GM12878 (cell line): ENCODE measurements around the gene PKD1L1. TPM values are rescaled to one million over a fixed set of nuclear protein-coding genes. Genes with fewer than 3 reads are reported as not detected.

Experiments
- ATAC-seq: fragments of 200-7000 bp; cut with Tn5 transposase; 3 replicates; pipeline ENCODE4 v1.9.1; 2020; ENCODE audit warnings: mild to moderate bottlenecking, moderate library complexity
- BruUV-seq: library from RNA; stranded (reverse); fragments of 400-500 nt; replicated peaks from 2 replicates; lab custom pipeline; 2021; lab: Mats Ljungman, UMichigan
- CTCF ChIA-PET: fragments of 300-600 bp; sonication (Branson Sonifier 250); formaldehyde crosslinking; extraction: SDS; loops from one replicate; lab custom pipeline; 2021; ENCODE audit warnings: inconsistent platforms; lab: Yijun Ruan, JAX
- POLR2A ChIA-PET: fragments of 350-600 bp; formaldehyde crosslinking; extraction: SDS; loops from one replicate; lab custom pipeline; 2021; ENCODE audit warnings: inconsistent platforms; lab: Charles Lee
- RAD21 ChIA-PET: fragments of 300-600 bp; sonication (Branson Sonifier 250); formaldehyde crosslinking; loops from one replicate; lab custom pipeline; 2023; ENCODE audit warnings: antibody characterized with exemption; ENCODE audit not compliant: unreplicated experiment; lab: Charles Lee
- SMC1A ChIA-PET: fragments of 300-600 bp; sonication (Branson Sonifier 250); formaldehyde crosslinking; loops from one replicate; lab custom pipeline; 2023; ENCODE audit not compliant: unreplicated experiment, uncharacterized antibody; lab: Charles Lee
- DNase-seq: peaks from one replicate; pipeline ENCODE4 v3.0.0-alpha.2; 2011; ENCODE audit warnings: low read depth, low spot score
- FAIRE-seq: peaks from 3 replicates; lab custom pipeline; 2011; peaks lifted over from hg19 to GRCh38; lab: Jason Lieb, UNC
- H2AFZ ChIP-seq: 2 replicates; pipeline ENCODE4 v1.6.0; 2011; ENCODE audit warnings: low read depth, low read length, control low read depth; ENCODE audit not compliant: control insufficient read depth
- H3K27ac ChIP-seq: 2 replicates; pipeline ENCODE4 v1.5.1; 2011; ENCODE audit warnings: control low read depth; ENCODE audit not compliant: control insufficient read depth, insufficient read depth
- H3K27me3 ChIP-seq, 2 experiments: replicated peaks in 1 of 2; 2 replicates each; pipeline versions ENCODE4 v1.6.0 to v1.6.1; 2011; ENCODE audit warnings: low read length in 1 of 2; ENCODE audit not compliant: control insufficient read depth in 2 of 2, insufficient read depth in 2 of 2
- H3K36me3 ChIP-seq, 2 experiments: 2 replicates each; pipeline ENCODE4 v1.5.1; 2011; ENCODE audit warnings: low read length in 1 of 2; ENCODE audit not compliant: control insufficient read depth in 2 of 2, insufficient read depth in 2 of 2
- H3K4me1 ChIP-seq: 2 replicates; pipeline ENCODE4 v1.6.1; 2011; ENCODE audit warnings: mild to moderate bottlenecking, low read length, moderate library complexity, mixed read lengths; ENCODE audit not compliant: control insufficient read depth, insufficient read depth
- H3K4me2 ChIP-seq: 2 replicates; pipeline ENCODE4 v1.6.0; 2011; ENCODE audit warnings: control low read depth; ENCODE audit not compliant: control insufficient read depth, insufficient read depth
- H3K4me3 ChIP-seq: fragments of 200-600 bp; sonication (generic); 2 replicates; pipeline ENCODE4 v1.5.1; 2016
- H3K79me2 ChIP-seq: 2 replicates; pipeline ENCODE4 v1.6.0; 2011; ENCODE audit warnings: low read length; ENCODE audit not compliant: control insufficient read depth, insufficient read depth
- H3K9ac ChIP-seq: 2 replicates; pipeline ENCODE4 v1.8.0; 2011; ENCODE audit warnings: low read length, control low read depth, mixed read lengths; ENCODE audit not compliant: control insufficient read depth, insufficient read depth
- H3K9me3 ChIP-seq: replicated peaks from 3 replicates; pipeline ENCODE4 v1.5.1; 2011; ENCODE audit warnings: mild to moderate bottlenecking, low read length; ENCODE audit not compliant: control insufficient read depth, insufficient read depth
- H4K20me1 ChIP-seq: 2 replicates; pipeline ENCODE4 v1.6.0; 2011; ENCODE audit not compliant: control insufficient read depth, insufficient read depth
- BACH1 ChIP-seq: fragments of 450-650 bp; IDR thresholded peaks from 2 replicates; pipeline ENCODE4 v1.6.1; 2017; ENCODE audit warnings: mild to moderate bottlenecking, borderline replicate concordance
- CEBPB ChIP-seq, 2 experiments: fragments of 150-350 bp in 1 of 2; IDR thresholded peaks; 2 replicates each; pipeline ENCODE4 v1.6.1; 2012 to 2014; ENCODE audit warnings: low read depth in 2 of 2, low read length in 2 of 2, borderline replicate concordance in 1 of 2, inconsistent platforms in 1 of 2
- CHD1 ChIP-seq: IDR thresholded peaks from 2 replicates; pipeline ENCODE4 v1.6.1; 2012; ENCODE audit warnings: low read depth, low read length, improper control_type of control experiment
- EED ChIP-seq: sonication (generic); IDR thresholded peaks from 2 replicates; pipeline ENCODE4 v1.6.1; 2016; ENCODE audit warnings: antibody characterized with exemption, low read depth
- EGR1 ChIP-seq, 2 experiments: IDR thresholded peaks; 1 replicate in 1 of 2; 2 replicates in 1 of 2; pipeline ENCODE4 v1.6.1; 2011 to 2012; ENCODE audit warnings: low read depth in 2 of 2, low read length in 2 of 2, borderline replicate concordance in 1 of 2, mild to moderate bottlenecking in 1 of 2, moderate library complexity in 1 of 2
- ESRRA ChIP-seq: IDR thresholded peaks from 2 replicates; pipeline ENCODE4 v1.6.1; 2012; ENCODE audit warnings: mild to moderate bottlenecking, low read length, improper control_type of control experiment
- MXI1 ChIP-seq: fragments of 150-350 bp; IDR thresholded peaks from 2 replicates; pipeline ENCODE4 v1.6.1; 2011; ENCODE audit warnings: low read depth, mild to moderate bottlenecking, inconsistent platforms, low read length, improper control_type of control experiment
- MYB ChIP-seq: fragments of 150-350 bp; IDR thresholded peaks from 2 replicates; pipeline ENCODE4 v1.6.1; 2014; ENCODE audit warnings: mild to moderate bottlenecking, low read depth, low read length, borderline replicate concordance
- NFIC ChIP-seq: IDR thresholded peaks from 2 replicates; pipeline ENCODE4 v1.6.1; 2012; ENCODE audit warnings: low read depth, mild to moderate bottlenecking, inconsistent platforms, low read length, moderate library complexity
- NR2C1 ChIP-seq: fragments of 450-650 bp; IDR thresholded peaks from 2 replicates; pipeline ENCODE4 v1.6.1; 2017; ENCODE audit warnings: antibody characterized with exemption, mild to moderate bottlenecking, moderate library complexity
- RB1 ChIP-seq: fragments of 450-650 bp; formaldehyde crosslinking; IDR thresholded peaks from 2 replicates; pipeline ENCODE4 v1.6.1; 2017; ENCODE audit warnings: mild to moderate bottlenecking, borderline replicate concordance
- STAT3 ChIP-seq: IDR thresholded peaks from 2 replicates; pipeline ENCODE4 v1.6.1; 2011; ENCODE audit warnings: low read depth, low read length, improper control_type of control experiment
- TARDBP ChIP-seq: IDR thresholded peaks from 2 replicates; pipeline ENCODE4 v1.6.1; 2016; ENCODE audit warnings: borderline replicate concordance
- TCF12 ChIP-seq: IDR thresholded peaks from 2 replicates; pipeline ENCODE4 v1.6.1; 2011; ENCODE audit warnings: low read depth, mild to moderate bottlenecking, low read length
- YY1 ChIP-seq: IDR thresholded peaks from 2 replicates; pipeline ENCODE4 v1.6.1; 2011; ENCODE audit warnings: low read depth, mild to moderate bottlenecking, low read length
- ZNF384 ChIP-seq: IDR thresholded peaks from 2 replicates; pipeline ENCODE4 v1.6.1; 2012; ENCODE audit warnings: low read depth, mild to moderate bottlenecking, low read length, improper control_type of control experiment, borderline replicate concordance
- WGBS: methylation state at CpG from one replicate; pipeline ENCODE4 v1.1.6; 2016; ENCODE audit warnings: low lambda C conversion rate; ENCODE audit not compliant: insufficient replicate concordance, insufficient coverage; ENCODE audit errors: missing lambda C conversion rate; 5-methylcytosine and 5-hydroxymethylcytosine counted together
- in situ Hi-C: fragments of 300-500 bp; cut with MboI; formaldehyde crosslinking; loops from 9 replicates; pipeline ENCODE4 v1.14.3; 2018; ENCODE audit warnings: mixed read lengths
- intact Hi-C: fragments of 100-400 bp; cut with micrococcal nuclease; formaldehyde crosslinking; loops from one replicate; pipeline ENCODE4 v1.14.2; 2022; ENCODE audit not compliant: unreplicated experiment
- polyA plus RNA-seq, 11 experiments: library from polyadenylated mRNA; depleted of rRNA in 4 of 11; unstranded in 6 of 11; stranded (reverse) in 5 of 11; fragments of >200 nt; fragmentation: Nextera tagmentation in 4 of 11; fragmentation: Illumina TruSeq in 1 of 11; extraction: Ambion mirVana in 4 of 11; extraction: Trizol in 1 of 11; gene quantifications; 1 replicate in 1 of 11; 2 replicates in 10 of 11; pipeline versions ENCODE4 v1.2.1 to v1.2.3, GENCODE V29; 2011 to 2016; ENCODE audit warnings: inconsistent platforms in 2 of 11, missing spikeins in 2 of 11, low read depth in 1 of 11
- total RNA-seq, 4 experiments: library from RNA; depleted of rRNA in 3 of 4; stranded (reverse); fragments of >200 nt in 3 of 4; fragmentation: Illumina TruSeq in 1 of 4; extraction: Trizol in 1 of 4; gene quantifications; 2 replicates each; pipeline versions ENCODE4 v1.2.1 to v1.2.3, GENCODE V29; 2013 to 2021
- TF ChIP-seq, protein P1 (sequence below): fragments of 150-350 bp; IDR thresholded peaks from 2 replicates; pipeline ENCODE4 v1.6.1; 2016; ENCODE audit warnings: low read depth, low read length
- TF ChIP-seq, protein P2 (sequence below), 3 experiments: IDR thresholded peaks in 2 of 3; conservative IDR thresholded peaks in 1 of 3; 2 replicates each; pipeline ENCODE4 v1.5.1; 2011; ENCODE audit warnings: low read depth in 3 of 3, low read length in 3 of 3, mild to moderate bottlenecking in 3 of 3, control low read depth in 2 of 3, moderate library complexity in 2 of 3, inconsistent platforms in 1 of 3, mixed read lengths in 1 of 3; ENCODE audit not compliant: control insufficient read depth in 2 of 3, insufficient read depth in 1 of 3; ENCODE audit errors: extremely low read depth in 1 of 3

The PKD1L1 gene
- total and polyA plus RNA-seq, 10 of the 15 experiments (the other 5 are each of a cell fraction or from before 2014, with no cell fraction given), result under 0.01 to 0.05 (median 0.02) TPM; not detected in 3

DNA sequence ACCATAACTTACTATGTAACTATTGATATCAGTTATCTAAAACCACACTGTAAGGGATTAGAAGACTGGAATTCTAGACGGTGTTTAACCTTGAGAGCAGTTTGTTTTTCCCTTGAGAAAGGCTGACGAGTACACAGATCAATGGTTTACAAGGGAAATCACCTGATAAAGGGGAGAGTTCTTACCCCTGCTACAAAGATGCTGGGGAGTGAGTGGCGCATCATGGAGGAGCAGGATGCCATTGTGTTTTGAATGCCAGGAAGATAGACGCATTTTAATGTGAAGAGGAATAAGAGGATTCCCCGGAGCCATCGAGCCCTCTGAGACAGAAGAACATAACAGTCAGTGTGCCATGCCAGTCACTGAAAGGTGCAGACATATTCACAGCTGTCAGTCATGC, 145.2 kb downstream of the PKD1L1 start:
- H3K27ac ChIP-seq, result no peak overlapping the region

More for the DNA sequence above, 145.2 kb downstream of the PKD1L1 start:
- intact Hi-C loops (no loop called here), in situ Hi-C loops (no loop called here)
- ATAC-seq (no peak), DNase-seq (no peak), FAIRE-seq (no peak)
- 48% methylated on average over 6 of the region's 6 CpGs for WGBS
- no peaks in the 10 kb centered on the region for H3K79me2 ChIP-seq
- no peak overlapping the region for H2AFZ ChIP-seq
- H3K9ac ChIP-seq, result no peak overlapping the region
- ChIA-PET POLR2A (no interaction called here), CTCF (no interaction called here), RAD21 (no interaction called here), SMC1A (no interaction called here)
- H3K9me3 ChIP-seq, result no peaks in the 10 kb centered on the region
- H3K4me2 ChIP-seq, result no peak overlapping the region
- peaks cover 3 to 4% of the 10 kb centered on the region in 2 experiments for H3K27me3 ChIP-seq
- H3K4me3 ChIP-seq, result no peak overlapping the region
- H4K20me1 ChIP-seq, result no peaks in the 10 kb centered on the region
- TF ChIP-seq, protein P1, sequence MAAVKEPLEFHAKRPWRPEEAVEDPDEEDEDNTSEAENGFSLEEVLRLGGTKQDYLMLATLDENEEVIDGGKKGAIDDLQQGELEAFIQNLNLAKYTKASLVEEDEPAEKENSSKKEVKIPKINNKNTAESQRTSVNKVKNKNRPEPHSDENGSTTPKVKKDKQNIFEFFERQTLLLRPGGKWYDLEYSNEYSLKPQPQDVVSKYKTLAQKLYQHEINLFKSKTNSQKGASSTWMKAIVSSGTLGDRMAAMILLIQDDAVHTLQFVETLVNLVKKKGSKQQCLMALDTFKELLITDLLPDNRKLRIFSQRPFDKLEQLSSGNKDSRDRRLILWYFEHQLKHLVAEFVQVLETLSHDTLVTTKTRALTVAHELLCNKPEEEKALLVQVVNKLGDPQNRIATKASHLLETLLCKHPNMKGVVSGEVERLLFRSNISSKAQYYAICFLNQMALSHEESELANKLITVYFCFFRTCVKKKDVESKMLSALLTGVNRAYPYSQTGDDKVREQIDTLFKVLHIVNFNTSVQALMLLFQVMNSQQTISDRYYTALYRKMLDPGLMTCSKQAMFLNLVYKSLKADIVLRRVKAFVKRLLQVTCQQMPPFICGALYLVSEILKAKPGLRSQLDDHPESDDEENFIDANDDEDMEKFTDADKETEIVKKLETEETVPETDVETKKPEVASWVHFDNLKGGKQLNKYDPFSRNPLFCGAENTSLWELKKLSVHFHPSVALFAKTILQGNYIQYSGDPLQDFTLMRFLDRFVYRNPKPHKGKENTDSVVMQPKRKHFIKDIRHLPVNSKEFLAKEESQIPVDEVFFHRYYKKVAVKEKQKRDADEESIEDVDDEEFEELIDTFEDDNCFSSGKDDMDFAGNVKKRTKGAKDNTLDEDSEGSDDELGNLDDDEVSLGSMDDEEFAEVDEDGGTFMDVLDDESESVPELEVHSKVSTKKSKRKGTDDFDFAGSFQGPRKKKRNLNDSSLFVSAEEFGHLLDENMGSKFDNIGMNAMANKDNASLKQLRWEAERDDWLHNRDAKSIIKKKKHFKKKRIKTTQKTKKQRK, result no peak
- TF ChIP-seq YY1 (no peak), ESRRA (no peak), MXI1 (no peak), CHD1 (no peak), ZNF384 (no peak), CEBPB (IDR thresholded peaks at IDR 0.05; ENCODE audit: borderline replicate concordance in 1 of 2, low read depth in 2 of 2, low read length in 2 of 2) (no peak), EED (no peak), BACH1 (no peak), RB1 (no peak), TCF12 (no peak), STAT3 (no peak), NR2C1 (no peak), TARDBP (no peak), EGR1 (IDR thresholded peaks at IDR 0.05; ENCODE audit: borderline replicate concordance in 1 of 2, low read depth in 2 of 2, low read length in 2 of 2) (no peak), MYB (no peak), NFIC (no peak)
- TF ChIP-seq, protein P2, sequence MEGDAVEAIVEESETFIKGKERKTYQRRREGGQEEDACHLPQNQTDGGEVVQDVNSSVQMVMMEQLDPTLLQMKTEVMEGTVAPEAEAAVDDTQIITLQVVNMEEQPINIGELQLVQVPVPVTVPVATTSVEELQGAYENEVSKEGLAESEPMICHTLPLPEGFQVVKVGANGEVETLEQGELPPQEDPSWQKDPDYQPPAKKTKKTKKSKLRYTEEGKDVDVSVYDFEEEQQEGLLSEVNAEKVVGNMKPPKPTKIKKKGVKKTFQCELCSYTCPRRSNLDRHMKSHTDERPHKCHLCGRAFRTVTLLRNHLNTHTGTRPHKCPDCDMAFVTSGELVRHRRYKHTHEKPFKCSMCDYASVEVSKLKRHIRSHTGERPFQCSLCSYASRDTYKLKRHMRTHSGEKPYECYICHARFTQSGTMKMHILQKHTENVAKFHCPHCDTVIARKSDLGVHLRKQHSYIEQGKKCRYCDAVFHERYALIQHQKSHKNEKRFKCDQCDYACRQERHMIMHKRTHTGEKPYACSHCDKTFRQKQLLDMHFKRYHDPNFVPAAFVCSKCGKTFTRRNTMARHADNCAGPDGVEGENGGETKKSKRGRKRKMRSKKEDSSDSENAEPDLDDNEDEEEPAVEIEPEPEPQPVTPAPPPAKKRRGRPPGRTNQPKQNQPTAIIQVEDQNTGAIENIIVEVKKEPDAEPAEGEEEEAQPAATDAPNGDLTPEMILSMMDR (IDR thresholded peaks at IDR 0.05 in 2 of 3, conservative IDR thresholded peaks at IDR 0.05 in 1 of 3; ENCODE audit: control insufficient read depth in 2 of 3, extremely low read depth in 1 of 3, insufficient read depth in 1 of 3, low read depth in 3 of 3, low read length in 3 of 3), result no peak
- H3K36me3 ChIP-seq, result no peaks in the 10 kb centered on the region
- no TSS peak for BruUV-seq
- no peaks in the 10 kb centered on the region for H3K4me1 ChIP-seq
